Erythroblast (primary cell): ENCODE data around the gene DDN.

ENCODE experiments used
- GATA1 ChIP-seq: IDR thresholded peaks from 2 replicates; pipeline ENCODE4 v1.6.1; 2011; ENCODE audit warnings: low read depth, mild to moderate bottlenecking, control low read depth, low read length, moderate library complexity
- POLR2A ChIP-seq: IDR thresholded peaks from 2 replicates; pipeline ENCODE4 v1.6.1; 2011; ENCODE audit warnings: mild to moderate bottlenecking, low read length

DNA sequence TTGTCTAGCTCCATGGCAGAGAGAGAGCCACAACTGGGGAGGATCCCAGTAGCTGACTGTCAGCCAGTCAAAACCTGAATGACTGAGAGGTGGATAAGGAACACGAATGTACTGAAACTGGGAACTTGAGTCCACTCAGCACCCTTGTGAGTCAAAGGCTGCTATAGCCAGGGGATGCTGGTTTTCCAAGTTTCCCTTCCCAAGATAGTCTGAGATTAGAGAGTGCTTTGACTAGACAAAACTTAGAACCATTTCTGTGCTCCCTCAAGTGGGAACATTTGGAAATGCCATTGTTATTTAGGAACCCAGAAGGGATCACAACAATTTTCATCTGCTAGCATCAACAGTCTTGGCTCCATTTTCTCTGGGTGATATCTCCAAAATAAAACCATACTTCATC, 15.4 kb upstream of the DDN start:
- TF ChIP-seq POLR2A = no peak
- TF ChIP-seq GATA1 = no peak
